Parathyroid adenoma (tissue), 2 donors: ENCODE data around the gene RTKN.
"Not testable (repeated sequence)": the region's sequence is repeated elsewhere in the genome, so short reads cannot be mapped to it uniquely, and the experiment has no call there.

Experiments used
- H2AFZ ChIP-seq: fragments of 300-600 bp; sonication (generic); one replicate; pipeline ENCODE4 v1.7.0; 2017; ENCODE audit warnings: antibody characterized with exemption, mild to moderate bottlenecking
- H3K27ac ChIP-seq: fragments of 300-600 bp; sonication (generic); one replicate; pipeline ENCODE4 v1.7.0; 2017
- H3K27me3 ChIP-seq: fragments of 300-600 bp; sonication (generic); one replicate; pipeline ENCODE4 v1.7.0; 2017; ENCODE audit warnings: low read length; ENCODE audit not compliant: control insufficient read depth, insufficient read depth
- H3K36me3 ChIP-seq: fragments of 300-600 bp; sonication (generic); one replicate; pipeline ENCODE4 v1.7.0; 2017; ENCODE audit warnings: low read length; ENCODE audit not compliant: control insufficient read depth, insufficient read depth
- H3K4me1 ChIP-seq: fragments of 300-600 bp; sonication (generic); one replicate; pipeline ENCODE4 v1.7.0; 2017; ENCODE audit warnings: control low read depth
- H3K4me2 ChIP-seq: fragments of 300-600 bp; sonication (generic); one replicate; pipeline ENCODE4 v1.7.0; 2017; ENCODE audit warnings: low read length
- H3K4me3 ChIP-seq: fragments of 300-600 bp; sonication (generic); one replicate; pipeline ENCODE4 v1.7.0; 2017; ENCODE audit warnings: low read depth, low read length
- H3K79me2 ChIP-seq: fragments of 300-600 bp; sonication (generic); one replicate; pipeline ENCODE4 v1.7.0; 2017; ENCODE audit warnings: control low read depth
- H3K9ac ChIP-seq: fragments of 300-600 bp; sonication (generic); one replicate; pipeline ENCODE4 v1.7.0; 2017; ENCODE audit warnings: mild to moderate bottlenecking
- H3K9me3 ChIP-seq: fragments of 300-600 bp; sonication (generic); one replicate; pipeline ENCODE4 v1.7.0; 2017; ENCODE audit warnings: low read length; ENCODE audit not compliant: control insufficient read depth
- CTCF ChIP-seq: fragments of 300-600 bp; sonication (generic); IDR thresholded peaks from one replicate; pipeline ENCODE4 v1.7.0; 2017; ENCODE audit warnings: antibody characterized with exemption, mild to moderate bottlenecking
- donor health status: primary hyperparathyroidism.

The RTKN gene

GRCh38 chr2:74474481-74474880 lies 32.7 kb upstream of the RTKN start:
- H2AFZ ChIP-seq: no peak overlapping the region
- no peaks in the 10 kb centered on the region for H3K36me3 ChIP-seq
- H3K9me3 ChIP-seq: no peaks in the 10 kb centered on the region
- TF ChIP-seq CTCF: no peak
- H3K79me2 ChIP-seq: peaks cover 3% of the 10 kb centered on the region
- H3K4me1 ChIP-seq: peaks cover 8% of the 10 kb centered on the region
- H3K4me3 ChIP-seq: no peak overlapping the region
- H3K4me2 ChIP-seq: no peak overlapping the region
- no peaks in the 10 kb centered on the region for H3K27me3 ChIP-seq
- H3K27ac ChIP-seq: no peak overlapping the region
- no peak overlapping the region for H3K9ac ChIP-seq

- Histone ChIP-seq H3K79me2 (peaks cover 3% of the 10 kb centered on the region), H3K36me3 (no peaks in the 10 kb centered on the region), H3K27me3 (no peaks in the 10 kb centered on the region), H3K4me2 (peak overlapping the region; percentile 82), H2AFZ (peak overlapping the region; percentile 94), H3K27ac (peak overlapping the region; percentile 90), H3K9me3 (no peaks in the 10 kb centered on the region), H3K4me3 (peak overlapping the region; percentile 95), H3K4me1 (peaks cover 8% of the 10 kb centered on the region), H3K9ac (no peak overlapping the region)
- no peak for TF ChIP-seq CTCF
These were observed 31.2 kb upstream of the RTKN start for GRCh38 chr2:74472945-74473258.

DNA sequence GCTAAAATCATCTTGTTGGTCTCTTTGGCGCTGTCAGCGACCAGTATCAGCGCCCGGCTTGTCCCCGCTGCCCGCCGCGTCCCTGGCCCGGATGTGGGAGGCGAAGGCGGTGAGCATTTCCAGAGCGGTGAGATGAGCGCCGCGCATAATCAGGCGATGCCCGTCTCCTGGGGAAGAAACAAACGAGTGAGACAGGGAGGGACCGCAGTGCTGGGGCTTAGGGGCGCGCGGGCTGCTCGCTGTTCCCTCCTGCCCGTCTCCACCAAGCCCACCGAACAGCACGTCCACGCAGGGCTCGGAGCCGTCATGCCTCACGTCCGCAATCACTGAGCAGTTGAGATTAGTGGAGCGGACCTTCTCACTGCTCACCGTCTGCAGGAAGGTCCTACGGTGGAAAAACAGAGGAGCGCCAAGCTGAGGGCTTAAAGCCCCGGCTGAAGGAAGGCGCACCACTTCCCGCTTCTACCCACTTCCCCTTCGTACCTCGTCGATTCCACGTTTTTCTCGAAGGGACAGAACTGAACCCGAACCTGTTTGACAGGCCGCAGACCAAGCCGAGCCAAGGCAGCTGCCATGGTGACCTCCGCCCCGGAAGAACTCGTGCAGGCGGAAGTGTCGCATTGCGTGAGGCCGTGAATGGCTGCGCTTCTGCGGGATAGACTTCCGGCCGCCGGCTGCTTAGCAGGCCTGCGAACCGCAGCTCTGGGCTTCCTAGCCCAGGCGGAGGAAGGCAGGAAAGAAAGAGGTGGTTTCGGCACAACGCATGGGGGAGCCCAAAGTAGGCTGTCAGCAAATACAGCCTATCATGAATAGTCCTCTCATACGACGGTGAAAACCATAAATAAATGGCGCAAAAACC lies 30.6 kb upstream of the RTKN start, which contains the start of gene MRPL53:
Gene MRPL53, minus strand, starts transcription at position 595 of the 859 bp plus-strand sequence. Its CDS starts 20 bp downstream, at position 575.
- peak within 1 kb of the TSS; percentile 15 for H3K9ac ChIP-seq
- H3K4me3 ChIP-seq: peak within 1 kb of the TSS; percentile 95
- peak within 1 kb of the TSS; percentile 94 for H2AFZ ChIP-seq
- peaks cover 8% of the 10 kb centered on the region for H3K4me1 ChIP-seq
- H3K9me3 ChIP-seq: no peaks in the 10 kb centered on the region
- H3K79me2 ChIP-seq: no peaks in the 10 kb centered on the region
- H3K27me3 ChIP-seq: no peaks in the 10 kb centered on the region
- H3K4me2 ChIP-seq: peak within 1 kb of the TSS; percentile 82
- no peaks in the 10 kb centered on the region for H3K36me3 ChIP-seq
- TF ChIP-seq CTCF: no peak
- peak within 1 kb of the TSS; percentile 90 for H3K27ac ChIP-seq

DNA sequence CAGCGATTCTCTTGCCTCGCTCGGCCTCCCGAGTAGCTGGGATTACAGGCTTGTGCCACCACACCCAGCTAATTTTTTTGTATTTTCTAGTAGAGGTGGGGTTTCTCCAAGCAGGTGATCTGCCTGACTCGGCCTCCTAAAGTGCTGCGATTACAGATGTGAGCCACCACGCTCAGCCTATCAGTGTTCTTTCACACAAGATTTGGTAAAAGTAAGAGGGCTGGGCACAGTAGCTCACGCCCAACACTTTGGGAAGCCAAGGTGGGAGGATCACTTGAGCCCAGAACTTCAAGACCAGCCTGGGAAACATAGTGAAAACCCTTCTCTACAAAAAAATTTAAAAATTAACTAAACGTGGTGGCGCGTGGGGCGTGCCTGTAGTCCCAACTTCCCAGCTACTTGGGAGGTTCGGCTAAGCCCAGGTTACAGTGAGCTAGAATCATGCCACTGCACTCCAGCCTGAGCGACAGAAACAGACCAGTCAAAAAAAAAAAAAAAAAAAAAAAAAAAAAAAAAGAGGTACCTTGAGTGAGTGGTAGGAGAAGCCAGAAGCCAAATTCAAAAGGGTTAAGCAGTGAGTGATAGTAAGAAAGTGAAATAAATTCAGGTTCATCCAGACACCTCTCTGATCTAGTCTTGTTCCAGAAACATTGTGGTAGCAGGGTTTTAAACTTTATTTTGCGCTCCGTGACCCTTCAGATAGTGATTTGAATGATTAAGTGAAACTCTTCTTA lies 29.8 kb upstream of the RTKN start:
- H2AFZ ChIP-seq: peak overlapping the region; percentile 94
- H3K36me3 ChIP-seq: no peaks in the 10 kb centered on the region
- TF ChIP-seq CTCF: no peak
- H3K79me2 ChIP-seq: no peaks in the 10 kb centered on the region
- H3K9me3 ChIP-seq: no peaks in the 10 kb centered on the region
- H3K4me1 ChIP-seq: peaks cover 8% of the 10 kb centered on the region
- peak overlapping the region; percentile 82 for H3K4me2 ChIP-seq
- H3K27me3 ChIP-seq: no peaks in the 10 kb centered on the region
- peak overlapping the region; percentile 90 for H3K27ac ChIP-seq
- H3K9ac ChIP-seq: peak overlapping the region; percentile 15
- H3K4me3 ChIP-seq: peak overlapping the region; percentile 95

GRCh38 chr2:74470742-74471141 lies 29.0 kb upstream of the RTKN start:
- H3K27ac ChIP-seq: not testable (repeated sequence)

More at GRCh38 chr2:74470742-74471141, 29.0 kb upstream of the RTKN start:
- H3K4me1 ChIP-seq, H3K4me3 ChIP-seq, H3K27me3 ChIP-seq, H2AFZ ChIP-seq, H3K79me2 ChIP-seq, H3K4me2 ChIP-seq, H3K36me3 ChIP-seq, H3K9me3 ChIP-seq, H3K9ac ChIP-seq: not testable (repeated sequence)
